ENCODE data around the gene CDC6.

CDC6 gene

DNA sequence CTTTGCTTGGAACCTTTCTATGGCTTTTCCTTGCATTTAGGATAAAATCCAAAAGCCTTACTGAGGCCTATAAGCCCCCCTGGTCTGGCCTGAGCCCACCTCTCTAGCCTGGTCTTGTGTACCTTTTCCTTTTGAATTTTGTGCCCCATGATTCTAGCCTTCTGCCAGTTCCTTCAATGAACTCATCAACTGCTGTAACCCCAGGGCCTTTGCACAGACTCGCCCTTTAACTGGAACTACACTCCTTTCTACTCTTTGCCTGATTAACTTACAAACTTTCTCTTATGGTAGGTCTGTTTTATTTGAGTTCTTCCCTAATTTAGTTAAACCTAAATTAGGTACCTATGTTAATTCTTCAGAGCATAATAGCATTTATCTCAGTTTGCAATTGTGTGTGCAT lies 52.6 kb downstream of the CDC6 start:
- no peak for DNase-seq (ENCODE audit: low read depth, low spot score)
- no peak overlapping the region for H3K4me3 ChIP-seq (ENCODE audit: low read depth, low read length)
- TF ChIP-seq, protein P1, sequence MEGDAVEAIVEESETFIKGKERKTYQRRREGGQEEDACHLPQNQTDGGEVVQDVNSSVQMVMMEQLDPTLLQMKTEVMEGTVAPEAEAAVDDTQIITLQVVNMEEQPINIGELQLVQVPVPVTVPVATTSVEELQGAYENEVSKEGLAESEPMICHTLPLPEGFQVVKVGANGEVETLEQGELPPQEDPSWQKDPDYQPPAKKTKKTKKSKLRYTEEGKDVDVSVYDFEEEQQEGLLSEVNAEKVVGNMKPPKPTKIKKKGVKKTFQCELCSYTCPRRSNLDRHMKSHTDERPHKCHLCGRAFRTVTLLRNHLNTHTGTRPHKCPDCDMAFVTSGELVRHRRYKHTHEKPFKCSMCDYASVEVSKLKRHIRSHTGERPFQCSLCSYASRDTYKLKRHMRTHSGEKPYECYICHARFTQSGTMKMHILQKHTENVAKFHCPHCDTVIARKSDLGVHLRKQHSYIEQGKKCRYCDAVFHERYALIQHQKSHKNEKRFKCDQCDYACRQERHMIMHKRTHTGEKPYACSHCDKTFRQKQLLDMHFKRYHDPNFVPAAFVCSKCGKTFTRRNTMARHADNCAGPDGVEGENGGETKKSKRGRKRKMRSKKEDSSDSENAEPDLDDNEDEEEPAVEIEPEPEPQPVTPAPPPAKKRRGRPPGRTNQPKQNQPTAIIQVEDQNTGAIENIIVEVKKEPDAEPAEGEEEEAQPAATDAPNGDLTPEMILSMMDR (IDR thresholded peaks at IDR 0.05; ENCODE audit: low read depth, low read length), result no peak
- in situ Hi-C loops (cut with HindIII; ENCODE audit: low sequenced_read_pairs), result no loop called here

DNA sequence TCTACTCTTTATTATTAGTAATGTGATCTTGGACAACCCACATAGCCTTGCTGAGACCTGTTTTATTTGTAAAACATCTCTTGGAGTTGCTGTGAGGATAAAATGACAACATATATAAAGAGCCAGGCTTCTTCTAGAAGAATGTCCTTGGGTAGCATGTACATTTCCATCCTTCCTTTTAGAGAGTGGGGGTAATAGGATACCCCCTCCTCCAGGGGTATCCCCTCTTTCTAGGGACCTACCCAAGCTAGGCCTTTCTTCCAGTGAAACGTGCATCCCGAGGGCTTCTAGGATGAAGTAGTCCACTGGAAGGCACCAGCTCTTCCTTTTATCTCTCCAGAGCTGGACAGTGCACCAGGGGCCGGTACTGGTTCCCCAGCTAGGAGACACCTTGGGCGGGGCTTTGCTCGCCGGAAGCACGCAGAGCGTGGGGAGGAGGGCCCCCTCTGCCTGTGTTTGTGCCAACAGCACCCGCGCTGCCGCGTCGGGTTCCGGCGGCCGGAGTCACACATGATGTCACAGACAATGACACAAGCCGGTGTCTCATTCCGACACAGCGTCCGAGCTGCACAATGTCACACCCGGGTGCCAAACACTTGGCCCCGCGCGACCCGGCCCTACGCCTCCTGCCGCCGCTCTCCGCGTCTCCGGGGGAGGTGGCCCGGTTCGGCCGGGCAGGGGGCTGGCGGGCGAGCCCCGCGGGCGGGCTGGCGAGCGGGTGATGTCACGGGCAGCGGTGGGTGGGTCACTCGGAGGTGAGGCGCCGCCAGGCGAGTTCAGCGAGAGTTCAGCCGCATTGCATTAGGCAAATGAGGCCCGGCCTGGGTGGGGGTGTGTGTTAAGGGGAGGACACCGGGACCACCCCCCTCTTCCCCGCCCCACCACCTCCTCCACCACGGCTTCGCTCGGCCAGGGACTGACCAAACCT lies 53.5 kb downstream of the CDC6 start:
- peak; percentile 68 for DNase-seq (ENCODE audit: low read depth, low spot score)
- H3K4me3 ChIP-seq (ENCODE audit: low read depth, low read length), result peak overlapping the region; percentile 78
- in situ Hi-C loops (cut with HindIII; ENCODE audit: low sequenced_read_pairs), result no loop called here
- TF ChIP-seq, protein P1 (IDR thresholded peaks at IDR 0.05; ENCODE audit: low read depth, low read length), result no peak

- peak; percentile 70 for DNase-seq (ENCODE audit: low read depth, low spot score)
- in situ Hi-C loops (cut with HindIII; ENCODE audit: low sequenced_read_pairs), result no loop called here
- TF ChIP-seq, protein P1 (IDR thresholded peaks at IDR 0.05; ENCODE audit: low read depth, low read length), result no peak
- H3K4me3 ChIP-seq (ENCODE audit: low read depth, low read length), result peak overlapping the region; percentile 78
Measured at GRCh38 chr17:40341808-40342503, 54.3 kb downstream of the CDC6 start.

DNA sequence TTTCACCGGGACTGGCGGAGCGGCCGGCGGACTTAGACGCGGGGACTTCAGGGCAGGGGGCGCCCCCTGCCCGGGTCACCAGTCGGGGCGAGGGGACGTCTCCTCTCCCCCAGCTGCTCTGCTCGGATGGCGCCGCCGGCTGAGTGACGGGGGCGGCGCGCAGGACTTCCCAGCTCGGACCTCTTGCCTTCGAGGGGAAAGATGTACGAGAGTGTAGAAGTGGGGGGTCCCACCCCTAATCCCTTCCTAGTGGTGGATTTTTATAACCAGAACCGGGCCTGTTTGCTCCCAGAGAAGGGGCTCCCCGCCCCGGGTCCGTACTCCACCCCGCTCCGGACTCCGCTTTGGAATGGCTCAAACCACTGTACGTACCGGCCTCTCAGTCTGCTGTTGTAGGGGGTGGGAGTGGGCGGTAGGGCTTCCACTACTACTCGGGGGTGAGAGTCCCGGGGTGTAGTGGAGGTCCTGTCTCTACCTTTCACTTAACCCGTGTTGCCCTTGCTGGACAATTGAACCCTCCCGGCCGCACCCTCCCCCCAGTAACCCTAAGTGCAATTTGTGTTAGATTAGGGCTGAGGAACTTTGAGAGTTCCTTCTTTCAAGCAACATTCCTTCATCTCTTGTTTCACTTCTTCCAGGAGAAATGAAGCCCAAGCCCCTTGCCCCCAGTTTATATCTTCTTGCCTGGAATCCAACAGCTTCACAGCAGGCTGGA lies 55.0 kb downstream of the CDC6 start:
- H3K4me3 ChIP-seq (ENCODE audit: low read depth, low read length), result peak overlapping the region; percentile 78
- no peak for DNase-seq (ENCODE audit: low read depth, low spot score)
- in situ Hi-C loops (cut with HindIII; ENCODE audit: low sequenced_read_pairs), result no loop called here
- TF ChIP-seq, protein P1 (IDR thresholded peaks at IDR 0.05; ENCODE audit: low read depth, low read length), result no peak

DNA sequence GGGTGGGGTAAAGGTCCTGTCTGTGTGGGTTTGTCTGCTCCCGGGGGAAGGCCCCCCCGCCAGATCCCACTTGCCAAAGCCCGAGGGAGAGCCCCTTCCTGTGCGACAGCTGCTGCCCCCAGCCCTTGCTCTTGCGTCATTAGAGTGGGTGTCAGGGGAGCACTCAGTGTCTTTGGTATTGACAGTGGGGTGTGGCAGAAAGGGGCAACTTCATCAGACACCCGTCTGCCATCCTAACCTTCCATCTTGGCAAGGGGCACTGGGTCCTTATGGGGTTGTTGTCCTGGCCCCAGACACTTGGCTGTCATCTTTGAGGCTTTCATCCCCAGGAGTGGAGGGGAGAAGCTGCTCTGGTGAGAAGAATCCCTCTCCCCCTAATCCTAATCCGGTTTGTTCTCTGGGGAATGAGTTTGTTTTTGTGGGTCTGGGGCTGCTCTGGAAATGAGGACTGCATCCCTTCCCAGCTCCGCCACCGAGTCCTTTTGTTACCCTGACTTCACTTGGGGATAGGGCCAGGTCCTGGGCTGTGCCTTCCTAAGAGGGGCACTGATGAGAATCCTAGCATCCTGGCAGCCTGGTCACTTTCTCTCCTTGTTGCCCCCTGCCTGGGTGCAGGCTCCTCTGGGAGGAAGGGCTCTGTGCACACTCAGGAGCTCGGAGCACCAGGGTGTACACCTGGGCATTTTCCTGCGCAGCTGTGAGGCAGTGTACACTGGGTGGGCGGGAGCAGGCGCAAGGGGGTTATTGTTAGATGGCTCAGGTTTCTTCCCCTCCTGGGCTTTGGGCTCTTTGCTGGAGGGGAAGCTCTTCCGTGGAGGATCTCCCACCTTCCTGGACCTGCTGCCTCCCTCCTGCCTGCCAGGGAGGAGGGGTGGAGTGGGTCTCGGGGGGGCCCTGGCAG lies 55.8 kb downstream of the CDC6 start:
- in situ Hi-C loops (cut with HindIII; ENCODE audit: low sequenced_read_pairs), result no loop called here
- TF ChIP-seq, protein P1 (IDR thresholded peaks at IDR 0.05; ENCODE audit: low read depth, low read length), result no peak
- H3K4me3 ChIP-seq (ENCODE audit: low read depth, low read length), result peak overlapping the region; percentile 78
- DNase-seq (ENCODE audit: low read depth, low spot score), result no peak
